ENCODE data around the gene SYVN1.

The SYVN1 gene

DNA sequence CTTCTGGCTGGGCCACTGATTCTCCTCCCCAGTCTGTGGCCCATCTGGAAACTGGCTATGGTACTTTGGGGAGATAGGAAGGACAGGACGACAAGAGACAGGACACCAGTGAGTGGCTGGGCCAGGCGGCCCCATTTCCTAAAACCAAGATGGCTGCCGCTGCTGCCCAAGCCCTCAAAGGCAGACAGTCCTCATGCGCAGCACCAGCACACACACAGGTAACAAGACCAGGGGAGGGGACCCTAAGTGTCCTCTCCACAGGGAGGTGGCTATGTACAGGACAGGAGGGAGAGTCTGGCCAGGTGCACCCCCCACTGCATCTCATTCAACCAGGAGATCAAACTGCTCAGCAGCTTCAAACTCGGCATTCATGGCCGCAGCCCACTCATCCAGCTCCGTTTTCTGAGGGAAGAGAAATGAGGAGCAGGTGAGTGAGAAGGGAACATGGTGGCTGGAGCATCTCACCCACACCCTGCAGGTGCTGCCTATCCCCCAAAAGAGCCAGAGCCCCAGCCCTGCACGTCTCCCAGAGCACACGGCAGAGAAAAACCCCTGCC, 55.5 kb downstream of the SYVN1 start:
- no peak overlapping the region for H3K27ac Mint-ChIP-seq
- no peaks in the 10 kb centered on the region for H3K36me3 Mint-ChIP-seq
- no peak overlapping the region for H3K4me3 Mint-ChIP-seq

GRCh38 chr11:65078151-65078550, 56.2 kb downstream of the SYVN1 start:
- H3K4me3 Mint-ChIP-seq = no peak overlapping the region
- peaks cover 8% of the 10 kb centered on the region for H3K4me1 Mint-ChIP-seq (ENCODE audit: low read depth)
- no peak overlapping the region for H3K27ac Mint-ChIP-seq
- no peaks in the 10 kb centered on the region for H3K36me3 Mint-ChIP-seq
- H3K9me3 Mint-ChIP-seq (ENCODE audit: low read depth) = no peaks in the 10 kb centered on the region
- no peaks in the 10 kb centered on the region for H3K27me3 Mint-ChIP-seq

More for the DNA sequence above, 55.5 kb downstream of the SYVN1 start:
- H3K9me3 Mint-ChIP-seq (ENCODE audit: low read depth) = no peaks in the 10 kb centered on the region
- no peaks in the 10 kb centered on the region for H3K27me3 Mint-ChIP-seq
- peaks cover 11% of the 10 kb centered on the region for H3K4me1 Mint-ChIP-seq (ENCODE audit: low read depth)

DNA sequence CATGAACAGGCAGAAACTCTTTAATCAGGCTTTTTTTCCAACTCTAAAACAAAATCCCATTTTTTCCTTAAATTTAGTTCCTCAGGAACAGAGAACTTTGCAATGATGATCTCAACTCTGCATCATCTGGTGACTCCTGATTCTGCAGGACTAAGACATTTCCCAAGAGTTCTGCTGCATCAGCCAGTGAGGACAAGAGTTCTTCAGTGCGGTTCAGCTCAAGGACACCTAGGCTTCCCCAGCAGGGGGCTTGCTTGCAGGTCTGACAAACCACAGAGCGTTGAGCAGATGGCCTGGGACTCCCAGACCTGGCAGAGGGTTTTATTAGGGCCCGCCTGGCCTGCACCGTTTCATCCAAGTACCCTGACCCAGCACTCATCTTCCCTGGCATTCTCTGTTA, 56.9 kb downstream of the SYVN1 start:
- Mint-ChIP-seq H3K27me3 (no peaks in the 10 kb centered on the region), H3K36me3 (no peaks in the 10 kb centered on the region), H3K4me3 (no peak overlapping the region), H3K9me3 (ENCODE audit: low read depth) (no peaks in the 10 kb centered on the region), H3K27ac (no peak overlapping the region), H3K4me1 (ENCODE audit: low read depth) (peaks cover 8% of the 10 kb centered on the region)

Data from activated naive CD8-positive, alpha-beta T cell (primary cell).